WTC11 (cell line): ENCODE measurements around the gene NR1D1.

ENCODE experiments used
- JUN ChIP-seq: sonication (generic); formaldehyde crosslinking; IDR thresholded peaks from 2 replicates; pipeline ENCODE4 v1.8.0; 2023; ENCODE audit warnings: mild to moderate bottlenecking, missing genetic modification reagents
- TCF7 ChIP-seq: sonication (generic); formaldehyde crosslinking; IDR thresholded peaks from 2 replicates; pipeline ENCODE4 v1.8.0; 2022; ENCODE audit warnings: mild to moderate bottlenecking, low read depth, missing genetic modification reagents, moderate library complexity
- TF ChIP-seq, protein P1 (sequence below): sonication (generic); formaldehyde crosslinking; IDR thresholded peaks from 2 replicates; pipeline ENCODE4 v1.8.1; 2022; ENCODE audit warnings: mild to moderate bottlenecking, moderate library complexity, missing genetic modification reagents
- TF ChIP-seq, protein P2 (sequence below): sonication (generic); formaldehyde crosslinking; IDR thresholded peaks from 2 replicates; pipeline ENCODE4 v1.8.1; 2022; ENCODE audit warnings: mild to moderate bottlenecking, missing genetic modification reagents, moderate library complexity, borderline replicate concordance
- TF ChIP-seq, protein P3 (sequence below): sonication (generic); formaldehyde crosslinking; conservative IDR thresholded peaks from 2 replicates; pipeline ENCODE4 v1.8.1; 2022; ENCODE audit warnings: mild to moderate bottlenecking, missing genetic modification reagents
- TF ChIP-seq, protein P4 (sequence below): fragments of 200-600 bp; IDR thresholded peaks from 2 replicates; pipeline ENCODE4 v1.8.0; 2022; ENCODE audit warnings: antibody characterized with exemption

DNA sequence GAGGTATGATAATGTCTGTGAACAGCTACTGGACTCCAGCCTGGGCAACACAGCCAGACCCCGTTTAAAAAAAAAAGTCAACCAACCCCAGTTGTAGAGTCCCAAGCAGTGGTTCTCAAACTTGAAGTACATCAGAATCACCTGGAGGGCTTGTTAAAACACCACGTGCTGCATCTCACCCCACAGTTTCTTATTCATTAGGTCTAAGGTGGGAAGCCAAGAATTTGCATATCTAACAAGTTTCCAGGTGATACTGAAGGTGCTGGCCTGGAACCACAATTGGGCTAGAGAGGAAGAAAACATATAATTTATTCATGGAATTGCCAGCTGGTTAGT lies 14.7 kb upstream of the NR1D1 start:
- TF ChIP-seq, protein P1, sequence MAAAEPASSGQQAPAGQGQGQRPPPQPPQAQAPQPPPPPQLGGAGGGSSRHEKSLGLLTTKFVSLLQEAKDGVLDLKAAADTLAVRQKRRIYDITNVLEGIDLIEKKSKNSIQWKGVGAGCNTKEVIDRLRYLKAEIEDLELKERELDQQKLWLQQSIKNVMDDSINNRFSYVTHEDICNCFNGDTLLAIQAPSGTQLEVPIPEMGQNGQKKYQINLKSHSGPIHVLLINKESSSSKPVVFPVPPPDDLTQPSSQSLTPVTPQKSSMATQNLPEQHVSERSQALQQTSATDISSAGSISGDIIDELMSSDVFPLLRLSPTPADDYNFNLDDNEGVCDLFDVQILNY (CRISPR knock-in tag), result no peak
- no peak for TF ChIP-seq TCF7
- TF ChIP-seq, protein P2, sequence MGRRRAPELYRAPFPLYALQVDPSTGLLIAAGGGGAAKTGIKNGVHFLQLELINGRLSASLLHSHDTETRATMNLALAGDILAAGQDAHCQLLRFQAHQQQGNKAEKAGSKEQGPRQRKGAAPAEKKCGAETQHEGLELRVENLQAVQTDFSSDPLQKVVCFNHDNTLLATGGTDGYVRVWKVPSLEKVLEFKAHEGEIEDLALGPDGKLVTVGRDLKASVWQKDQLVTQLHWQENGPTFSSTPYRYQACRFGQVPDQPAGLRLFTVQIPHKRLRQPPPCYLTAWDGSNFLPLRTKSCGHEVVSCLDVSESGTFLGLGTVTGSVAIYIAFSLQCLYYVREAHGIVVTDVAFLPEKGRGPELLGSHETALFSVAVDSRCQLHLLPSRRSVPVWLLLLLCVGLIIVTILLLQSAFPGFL (CRISPR knock-in tag), result no peak
- TF ChIP-seq, protein P3, sequence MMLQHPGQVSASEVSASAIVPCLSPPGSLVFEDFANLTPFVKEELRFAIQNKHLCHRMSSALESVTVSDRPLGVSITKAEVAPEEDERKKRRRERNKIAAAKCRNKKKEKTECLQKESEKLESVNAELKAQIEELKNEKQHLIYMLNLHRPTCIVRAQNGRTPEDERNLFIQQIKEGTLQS (CRISPR knock-in tag), result no peak
- TF ChIP-seq, protein P4, sequence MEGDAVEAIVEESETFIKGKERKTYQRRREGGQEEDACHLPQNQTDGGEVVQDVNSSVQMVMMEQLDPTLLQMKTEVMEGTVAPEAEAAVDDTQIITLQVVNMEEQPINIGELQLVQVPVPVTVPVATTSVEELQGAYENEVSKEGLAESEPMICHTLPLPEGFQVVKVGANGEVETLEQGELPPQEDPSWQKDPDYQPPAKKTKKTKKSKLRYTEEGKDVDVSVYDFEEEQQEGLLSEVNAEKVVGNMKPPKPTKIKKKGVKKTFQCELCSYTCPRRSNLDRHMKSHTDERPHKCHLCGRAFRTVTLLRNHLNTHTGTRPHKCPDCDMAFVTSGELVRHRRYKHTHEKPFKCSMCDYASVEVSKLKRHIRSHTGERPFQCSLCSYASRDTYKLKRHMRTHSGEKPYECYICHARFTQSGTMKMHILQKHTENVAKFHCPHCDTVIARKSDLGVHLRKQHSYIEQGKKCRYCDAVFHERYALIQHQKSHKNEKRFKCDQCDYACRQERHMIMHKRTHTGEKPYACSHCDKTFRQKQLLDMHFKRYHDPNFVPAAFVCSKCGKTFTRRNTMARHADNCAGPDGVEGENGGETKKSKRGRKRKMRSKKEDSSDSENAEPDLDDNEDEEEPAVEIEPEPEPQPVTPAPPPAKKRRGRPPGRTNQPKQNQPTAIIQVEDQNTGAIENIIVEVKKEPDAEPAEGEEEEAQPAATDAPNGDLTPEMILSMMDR, result no peak
- no peak for TF ChIP-seq JUN (CRISPR knock-in tag)
